Left ventricle myocardium inferior (tissue), 1 donor: ENCODE results near the gene ATF2. TPM values are rescaled to one million over a fixed set of nuclear protein-coding genes. Genes with fewer than 3 reads are reported as not detected.

ENCODE experiments used
- DNase-seq: peaks from one replicate; pipeline ENCODE4 v3.0.0-alpha.2; 2020
- H3K27ac ChIP-seq: fragments of 200-600 bp; replicated peaks from 2 replicates; pipeline ENCODE4 v1.8.0; 2021
- H3K27me3 ChIP-seq: fragments of 200-600 bp; 2 replicates; pipeline ENCODE4 v1.8.0; 2021; ENCODE audit warnings: low read depth
- H3K36me3 ChIP-seq: fragments of 200-600 bp; 2 replicates; pipeline ENCODE4 v1.8.0; 2021
- H3K4me1 ChIP-seq: fragments of 200-600 bp; 2 replicates; pipeline ENCODE4 v1.8.0; 2021
- H3K4me3 ChIP-seq: fragments of 200-600 bp; 2 replicates; pipeline ENCODE4 v1.8.0; 2021; ENCODE audit warnings: mild to moderate bottlenecking, moderate library complexity
- H3K9me3 ChIP-seq: fragments of 200-600 bp; replicated peaks from 2 replicates; pipeline ENCODE4 v1.8.0; 2021
- CTCF ChIP-seq: fragments of 200-600 bp; IDR thresholded peaks from 2 replicates; pipeline ENCODE4 v1.8.0; 2021; ENCODE audit warnings: antibody characterized with exemption, mild to moderate bottlenecking, borderline replicate concordance
- intact Hi-C: fragments of 100-400 bp; cut with micrococcal nuclease; formaldehyde crosslinking; loops from one replicate; pipeline ENCODE4 v1.11.0; 2022
- total RNA-seq: library from RNA; stranded (reverse); fragmentation: NEBNext Ultra II Directional; extraction: Animal tissue kit (Norgen Biotek cat#: 25700); gene quantifications from one replicate; pipeline ENCODE4 v1.2.1, GENCODE V29; 2021
- donor health status: DM: no; HTN: yes; CAD: no; lungs with severe emphysema.

ATF2 gene
- total RNA-seq, 1 donor from 2014 or later: 24.1 TPM

GRCh38 chr2:175039490-175039889 lies 128.5 kb downstream of the ATF2 start:
- intact Hi-C loops: no loop called here
- no peak overlapping the region for H3K4me3 ChIP-seq
- peaks cover 10% of the 10 kb centered on the region for H3K4me1 ChIP-seq
- TF ChIP-seq CTCF: no peak
- peaks cover 13% of the 10 kb centered on the region for H3K9me3 ChIP-seq
- no peaks in the 10 kb centered on the region for H3K36me3 ChIP-seq
- no peaks in the 10 kb centered on the region for H3K27me3 ChIP-seq
- DNase-seq: no peak
- no peak overlapping the region for H3K27ac ChIP-seq

GRCh38 chr2:175039031-175039430 lies 129.0 kb downstream of the ATF2 start:
- H3K4me3 ChIP-seq: no peak overlapping the region
- H3K4me1 ChIP-seq: peaks cover 10% of the 10 kb centered on the region
- no peak for TF ChIP-seq CTCF
- H3K27me3 ChIP-seq: no peaks in the 10 kb centered on the region
- H3K36me3 ChIP-seq: no peaks in the 10 kb centered on the region
- no peak for DNase-seq
- H3K9me3 ChIP-seq: peaks cover 13% of the 10 kb centered on the region
- intact Hi-C loops: no loop called here
- H3K27ac ChIP-seq: no peak overlapping the region

GRCh38 chr2:175037941-175038340 lies 130.1 kb downstream of the ATF2 start:
- Histone ChIP-seq H3K27me3 (no peaks in the 10 kb centered on the region), H3K9me3 (peaks cover 9% of the 10 kb centered on the region), H3K4me3 (no peak overlapping the region), H3K36me3 (no peaks in the 10 kb centered on the region), H3K27ac (no peak overlapping the region), H3K4me1 (peaks cover 10% of the 10 kb centered on the region)
- DNase-seq: no peak
- intact Hi-C loops: no loop called here
- TF ChIP-seq CTCF: no peak

GRCh38 chr2:175036582-175037018 lies 131.4 kb downstream of the ATF2 start:
- no peak for DNase-seq
- Histone ChIP-seq H3K4me3 (peak overlapping the region; percentile 24), H3K9me3 (no peaks in the 10 kb centered on the region), H3K4me1 (peaks cover 10% of the 10 kb centered on the region), H3K27ac (no peak overlapping the region), H3K27me3 (no peaks in the 10 kb centered on the region), H3K36me3 (no peaks in the 10 kb centered on the region)
- TF ChIP-seq CTCF: peak; percentile 65
- intact Hi-C loops: no loop called here

GRCh38 chr2:175035806-175036205 lies 132.2 kb downstream of the ATF2 start:
- DNase-seq: no peak
- H3K36me3 ChIP-seq: no peaks in the 10 kb centered on the region
- TF ChIP-seq CTCF: no peak
- H3K4me1 ChIP-seq: peaks cover 10% of the 10 kb centered on the region
- H3K27ac ChIP-seq: no peak overlapping the region
- intact Hi-C loops: no loop called here
- no peaks in the 10 kb centered on the region for H3K27me3 ChIP-seq
- no peaks in the 10 kb centered on the region for H3K9me3 ChIP-seq
- no peak overlapping the region for H3K4me3 ChIP-seq

GRCh38 chr2:175034716-175035115 lies 133.3 kb downstream of the ATF2 start:
- intact Hi-C loops: no loop called here
- no peak overlapping the region for H3K27ac ChIP-seq
- H3K9me3 ChIP-seq: no peaks in the 10 kb centered on the region
- no peak for TF ChIP-seq CTCF
- no peak overlapping the region for H3K4me3 ChIP-seq
- H3K36me3 ChIP-seq: no peaks in the 10 kb centered on the region
- H3K27me3 ChIP-seq: no peaks in the 10 kb centered on the region
- no peak for DNase-seq
- peaks cover 10% of the 10 kb centered on the region for H3K4me1 ChIP-seq
